ENCODE measurements around the gene RSPRY1.
"Not testable (repeated sequence)": the region's sequence is repeated elsewhere in the genome, so short reads cannot be mapped to it uniquely, and the experiment has no call there.

The RSPRY1 gene

GRCh38 chr16:57186872-57187854 is 1.0 kb downstream of the RSPRY1 start:
- no peak for DNase-seq

DNA sequence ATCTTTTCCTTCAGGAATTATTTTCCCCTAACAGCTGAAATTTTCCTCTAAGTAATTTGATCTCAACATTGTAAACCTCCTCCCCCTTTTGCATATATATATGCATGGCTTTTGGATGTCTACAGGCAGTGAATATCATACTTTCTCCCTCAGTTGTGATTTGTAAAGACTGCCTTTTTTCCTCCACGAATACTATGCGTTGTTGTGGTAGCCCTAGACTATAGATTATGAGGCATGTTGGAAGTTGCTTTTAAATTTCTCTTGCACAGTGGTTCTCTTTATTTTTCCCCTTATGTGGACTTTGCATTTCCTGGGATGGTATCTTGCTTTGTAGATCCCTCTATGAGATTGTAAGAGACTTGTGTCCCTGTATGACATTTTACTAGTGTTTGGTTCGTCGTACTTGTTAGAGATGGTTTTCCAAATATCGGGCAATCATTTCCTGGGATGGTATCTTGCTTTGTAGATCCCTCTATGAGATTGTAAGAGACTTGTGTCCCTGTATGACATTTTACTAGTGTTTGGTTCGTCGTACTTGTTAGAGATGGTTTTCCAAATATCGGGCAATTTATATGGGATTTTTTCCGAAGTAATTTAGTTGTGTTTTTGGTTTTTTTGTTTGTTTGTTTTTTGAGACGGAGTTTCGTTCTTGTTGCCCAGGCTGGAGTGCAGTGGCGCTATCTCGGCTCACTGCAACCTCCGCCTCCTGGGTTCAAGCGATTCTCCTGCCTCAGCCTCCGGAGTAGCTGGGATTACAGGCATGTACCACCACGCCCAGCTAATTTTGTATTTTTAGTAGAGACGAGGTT is 2.0 kb downstream of the RSPRY1 start:
- not testable (repeated sequence) for DNase-seq

DNA sequence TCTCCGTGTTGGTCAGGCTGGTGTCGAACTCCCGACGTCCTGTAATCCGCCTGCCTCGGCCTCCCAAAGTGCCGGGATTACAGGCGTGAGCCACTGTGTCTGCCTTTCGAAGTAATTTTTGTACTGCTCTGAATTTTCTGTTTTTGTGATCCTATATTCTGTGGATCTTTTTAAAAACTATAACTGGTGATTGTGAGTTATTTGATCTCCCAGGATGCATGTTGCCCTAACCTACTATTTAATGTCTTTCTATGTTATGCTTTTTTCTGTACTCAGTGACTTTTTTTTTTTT is 2.5 kb downstream of the RSPRY1 start:
- no peak for DNase-seq

GRCh38 chr16:57189527-57189926 is 3.4 kb downstream of the RSPRY1 start:
- DNase-seq, result not testable (repeated sequence)

DNA sequence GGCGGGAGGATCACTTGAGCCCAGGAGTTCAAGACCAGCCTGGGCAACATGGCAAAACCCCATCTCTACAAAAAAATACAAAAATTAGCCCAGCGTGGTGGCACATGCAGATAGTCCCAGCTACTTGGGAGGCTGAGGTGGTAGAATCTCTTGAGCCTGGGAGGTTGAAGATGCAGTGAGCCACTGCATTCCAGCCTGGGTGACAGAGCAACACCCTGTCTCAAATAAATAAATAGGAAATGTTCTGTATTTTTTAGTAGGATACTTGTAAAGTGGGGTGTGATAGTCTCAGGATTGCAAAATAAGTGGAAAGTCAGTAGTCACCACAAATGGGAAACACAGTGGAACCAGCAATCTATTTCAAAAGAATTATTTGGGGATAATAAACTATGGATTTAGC is 4.0 kb downstream of the RSPRY1 start:
- no peak for DNase-seq

DNA sequence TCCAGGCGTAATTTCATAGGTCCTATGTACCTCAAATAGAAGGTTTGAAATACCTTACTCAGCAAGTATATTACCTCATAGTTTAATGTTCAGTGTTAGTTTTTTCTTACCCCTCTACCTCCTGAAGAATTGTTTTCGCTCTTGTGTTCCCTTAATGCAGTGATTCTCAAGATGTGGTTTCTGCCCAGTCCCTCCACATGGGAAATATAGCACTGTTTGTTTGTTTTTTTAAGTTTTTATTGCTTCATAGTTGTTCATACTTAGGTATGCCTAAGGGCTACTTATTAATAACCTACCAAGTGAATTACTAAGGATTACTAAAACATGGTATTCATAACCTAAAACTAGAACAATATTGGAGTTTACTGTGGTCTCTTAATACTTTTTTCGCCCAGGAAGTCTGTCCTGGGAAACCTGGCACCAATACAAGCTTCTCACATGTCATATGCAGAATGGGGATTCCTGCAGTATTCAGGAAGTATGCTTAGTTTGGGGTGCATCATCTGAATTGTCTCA is 5.0 kb downstream of the RSPRY1 start:
- no peak for DNase-seq

DNA sequence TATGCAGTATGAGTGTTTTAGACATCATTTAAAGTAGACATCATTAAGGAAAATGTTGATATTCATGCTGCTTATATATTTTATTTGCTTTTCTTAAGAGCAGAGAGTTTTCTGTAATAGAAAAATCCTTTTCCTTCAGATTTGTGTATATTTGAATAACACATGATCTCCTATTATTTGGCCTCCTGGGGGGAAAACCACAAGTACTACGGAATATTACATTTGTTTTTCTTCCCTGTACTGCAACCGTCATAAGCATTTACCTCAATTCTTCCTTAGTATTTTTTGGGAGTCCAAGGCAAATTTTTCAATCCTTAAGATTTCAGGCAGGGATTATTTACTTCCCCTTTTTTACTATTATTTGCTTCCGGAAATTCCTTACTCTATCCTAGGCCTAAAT is 6.0 kb downstream of the RSPRY1 start:
- DNase-seq, result no peak

- no peak for DNase-seq
Measured at GRCh38 chr16:57192720-57193486, 6.8 kb downstream of the RSPRY1 start.

DNA sequence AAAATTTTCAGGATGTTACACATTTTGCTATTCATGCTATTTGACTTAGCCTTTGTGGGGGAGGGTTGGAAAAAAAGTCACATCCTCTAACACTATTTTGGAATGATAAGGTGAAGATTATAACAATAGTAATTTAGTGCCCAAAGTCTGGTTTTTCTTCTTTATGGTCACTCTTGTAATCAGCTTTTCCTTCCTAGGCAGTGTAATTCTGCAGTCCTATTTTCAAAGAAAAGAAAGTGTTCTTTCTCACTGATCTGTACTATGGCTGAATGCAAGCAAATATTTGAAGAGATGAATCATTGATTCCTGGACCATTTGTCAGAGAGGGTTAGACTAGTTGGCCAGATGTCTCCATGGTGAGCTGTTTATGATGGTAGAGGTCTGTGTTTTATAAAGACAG is 8.4 kb downstream of the RSPRY1 start:
- DNase-seq, result no peak

- DNase-seq, result no peak
Measured at GRCh38 chr16:57196286-57196685, 10.2 kb downstream of the RSPRY1 start.

DNA sequence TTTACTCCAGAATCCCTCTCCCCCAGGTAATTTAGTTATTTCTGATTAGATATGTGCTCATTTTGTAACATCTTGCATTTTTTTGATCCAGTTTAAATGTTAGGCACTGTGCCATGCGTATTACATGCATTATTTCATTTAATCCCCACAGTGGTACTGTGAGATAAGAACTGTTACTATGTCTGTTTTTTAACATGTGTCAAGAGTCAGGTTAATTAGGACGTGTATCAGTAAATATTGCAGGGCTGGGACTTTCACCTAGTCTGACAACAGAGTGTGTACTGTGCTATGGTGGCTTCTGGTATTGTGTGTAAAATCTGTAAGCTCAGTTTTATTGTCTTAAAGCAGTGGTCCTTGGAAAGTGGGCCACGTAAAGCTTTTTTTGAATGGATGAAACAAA is 10.6 kb downstream of the RSPRY1 start:
- no peak for DNase-seq

DNA sequence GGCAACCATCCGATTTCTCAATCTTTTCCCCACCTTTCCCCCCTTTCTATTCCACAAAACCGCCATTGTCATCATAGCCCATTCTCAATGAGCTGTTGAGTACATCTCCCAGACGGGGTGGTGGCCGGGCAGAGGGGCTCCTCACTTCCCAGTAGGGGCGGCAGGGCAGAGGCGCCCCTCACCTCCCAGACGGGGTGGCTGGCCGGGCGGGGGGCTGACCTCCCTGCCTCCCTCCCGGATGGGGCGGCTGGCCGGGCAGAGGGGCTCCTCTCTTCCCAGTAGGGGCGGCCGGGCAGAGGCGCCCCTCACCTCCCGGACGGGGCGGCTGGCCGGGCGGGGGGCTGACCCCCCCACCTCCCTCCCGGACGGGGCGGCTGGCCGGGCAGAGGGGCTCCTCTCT is 14.2 kb downstream of the RSPRY1 start:
- not testable (repeated sequence) for DNase-seq

- DNase-seq, result not testable (repeated sequence)
Measured at GRCh38 chr16:57200926-57201325, 14.8 kb downstream of the RSPRY1 start.

DNA sequence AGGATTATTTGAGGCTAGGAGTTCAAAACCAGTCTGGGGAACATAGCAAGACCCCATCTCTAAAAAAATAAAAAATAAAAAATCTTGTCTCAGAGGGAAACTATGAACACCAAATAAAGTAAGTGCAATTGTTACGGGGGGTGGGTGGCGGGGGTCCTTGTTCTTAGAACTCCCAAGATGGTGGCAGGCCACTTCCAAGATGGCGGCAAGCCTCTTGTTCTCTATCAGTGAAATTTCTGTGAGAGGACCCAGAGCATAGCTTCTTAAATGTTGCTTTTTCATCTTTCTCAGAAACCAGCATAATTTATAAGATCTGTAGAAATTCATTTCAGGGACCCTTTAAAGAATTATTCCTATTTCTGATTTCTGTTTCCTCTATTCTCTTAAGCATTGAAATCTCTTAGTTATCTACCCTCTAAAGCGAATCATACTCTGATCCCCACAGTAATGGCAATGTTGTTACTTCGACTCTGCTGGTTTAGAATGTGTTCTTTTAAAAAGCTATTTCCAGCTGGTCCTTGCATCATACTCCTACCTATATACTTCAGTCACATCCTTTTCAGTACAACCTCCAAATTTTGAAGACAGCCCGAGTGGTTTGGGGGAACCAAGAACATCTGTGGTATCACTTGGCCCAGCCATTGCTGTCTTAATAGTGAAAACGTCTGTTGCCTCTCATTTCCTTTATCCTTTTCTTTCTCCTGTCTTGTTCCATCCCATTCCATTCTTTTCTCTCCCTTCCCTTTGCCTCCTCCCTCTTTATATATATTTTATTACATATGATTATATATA is 16.2 kb downstream of the RSPRY1 start:
- no peak for DNase-seq

- no peak for DNase-seq
Measured at GRCh38 chr16:57203451-57203850, 17.3 kb downstream of the RSPRY1 start.

DNA sequence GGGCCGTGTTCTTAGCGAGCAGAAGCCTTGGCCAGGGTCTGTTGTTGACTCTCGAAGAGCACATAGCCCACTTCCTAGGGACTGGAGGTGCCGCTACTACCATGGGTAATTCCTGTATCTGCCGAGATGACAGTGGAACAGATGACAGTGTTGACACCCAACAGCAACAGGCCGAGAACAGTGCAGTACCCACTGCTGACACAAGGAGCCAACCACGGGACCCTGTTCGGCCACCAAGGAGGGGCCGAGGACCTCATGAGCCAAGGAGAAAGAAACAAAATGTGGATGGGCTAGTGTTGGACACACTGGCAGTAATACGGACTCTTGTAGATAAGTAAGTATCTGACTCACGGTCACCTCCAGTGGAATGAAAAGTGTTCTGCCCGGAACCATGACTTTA is 18.5 kb downstream of the RSPRY1 start:
- DNase-seq, result no peak

- DNase-seq, result no peak
Measured at GRCh38 chr16:57208926-57209325, 22.8 kb downstream of the RSPRY1 start.

GRCh38 chr16:57209780-57210179 is 23.7 kb downstream of the RSPRY1 start:
- no peak for DNase-seq

GRCh38 chr16:57213462-57213861 is 27.3 kb downstream of the RSPRY1 start:
- DNase-seq, result no peak

DNA sequence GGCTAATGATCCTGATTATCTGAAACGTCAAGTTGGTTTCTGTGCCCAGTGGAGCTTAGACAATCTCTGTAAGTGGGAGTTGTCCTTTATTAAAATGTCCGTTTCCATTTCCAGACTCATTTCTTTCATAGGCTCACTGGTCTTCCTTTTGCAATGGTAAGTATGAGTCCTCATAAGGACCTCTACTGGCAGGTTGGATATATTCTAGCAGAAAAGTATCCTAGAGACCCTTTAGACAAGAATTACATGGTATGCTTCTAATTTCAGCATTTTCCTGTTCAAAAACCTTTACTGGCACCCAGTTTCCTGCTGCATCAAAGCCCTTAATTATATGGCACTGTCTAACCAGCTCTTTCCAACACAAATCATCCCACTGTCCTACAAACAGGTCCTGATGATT is 30.8 kb downstream of the RSPRY1 start:
- no peak for DNase-seq

GRCh38 chr16:57223057-57223456 is 36.9 kb downstream of the RSPRY1 start:
- DNase-seq, result no peak

GRCh38 chr16:57224651-57225335 is 38.7 kb downstream of the RSPRY1 start:
- no peak for DNase-seq
